GM19099 (cell line): ENCODE data around the gene SH2D7.

Experiments
- POLR2A ChIP-seq: IDR thresholded peaks from 3 replicates; pipeline ENCODE4 v1.6.1; 2011; ENCODE audit warnings: low read depth; ENCODE audit not compliant: insufficient read length; ENCODE audit errors: extremely low read depth

Gene SH2D7

GRCh38 chr15:78071383-78071782 lies 21.0 kb upstream of the SH2D7 start:
- no peak for TF ChIP-seq POLR2A

- TF ChIP-seq POLR2A: no peak
Measured at GRCh38 chr15:78072080-78072892, 20.1 kb upstream of the SH2D7 start.

GRCh38 chr15:78073046-78073787 lies 19.1 kb upstream of the SH2D7 start:
- no peak for TF ChIP-seq POLR2A

- no peak for TF ChIP-seq POLR2A
Measured at GRCh38 chr15:78075490-78076230, 16.7 kb upstream of the SH2D7 start.

- TF ChIP-seq POLR2A: no peak
Measured at GRCh38 chr15:78076231-78077052, 15.9 kb upstream of the SH2D7 start.

GRCh38 chr15:78077053-78077870 lies 15.1 kb upstream of the SH2D7 start, which contains the start of gene TBC1D2B:
Gene TBC1D2B, minus strand, starts transcription at chr15:78077711. Its CDS starts 59 bp downstream, at chr15:78077652.
- TF ChIP-seq POLR2A: peak; percentile 60

GRCh38 chr15:78077871-78078210 lies 14.5 kb upstream of the SH2D7 start:
- no peak for TF ChIP-seq POLR2A

GRCh38 chr15:78079298-78080087 lies 12.9 kb upstream of the SH2D7 start:
- no peak for TF ChIP-seq POLR2A

GRCh38 chr15:78080088-78080460 lies 12.3 kb upstream of the SH2D7 start:
- TF ChIP-seq POLR2A: no peak

GRCh38 chr15:78082106-78082742 lies 10.1 kb upstream of the SH2D7 start:
- TF ChIP-seq POLR2A: no peak

- no peak for TF ChIP-seq POLR2A
Measured at GRCh38 chr15:78082743-78083110, 9.6 kb upstream of the SH2D7 start.

GRCh38 chr15:78083186-78083585 lies 9.2 kb upstream of the SH2D7 start:
- TF ChIP-seq POLR2A: no peak
